ENCODE measurements around the gene RNF220. TPM values are rescaled to one million over a fixed set of nuclear protein-coding genes. Genes with fewer than 3 reads are reported as not detected.

Gene RNF220
- total RNA-seq, 2 experiments from 2014 or later, result 73.7 to 74.3 TPM

DNA sequence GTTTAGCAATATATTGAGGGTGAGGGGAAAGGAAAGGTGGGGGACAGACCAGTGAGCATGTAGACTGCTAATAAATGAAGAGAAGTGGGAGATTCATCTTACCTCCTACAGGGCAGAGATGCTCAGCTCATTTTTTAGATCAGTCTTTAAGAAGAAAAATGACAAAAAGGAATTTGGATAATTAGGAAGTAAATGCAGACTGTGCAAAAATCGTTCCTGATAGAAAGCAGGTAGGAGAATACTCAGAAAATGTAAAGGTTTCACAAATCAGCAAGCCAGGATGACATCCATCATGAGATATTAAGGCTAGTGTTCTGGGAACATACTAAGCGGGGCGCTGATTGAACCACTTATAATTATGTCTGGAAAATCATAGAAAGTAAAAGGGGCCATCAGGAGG lies 106.3 kb downstream of the RNF220 start:
- Mint-ChIP-seq H3K27me3 (peaks cover 30% of the 10 kb centered on the region), H3K4me1 (ENCODE audit: low read depth) (peaks cover 23% of the 10 kb centered on the region), H3K27ac (peak overlapping the region; percentile 84), H3K36me3 (no peaks in the 10 kb centered on the region), H3K4me3 (no peak overlapping the region), H3K9me3 (no peaks in the 10 kb centered on the region)
- POLR2A ChIA-PET, result no interaction called here
- no peak for DNase-seq
- intact Hi-C loops (cut with micrococcal nuclease), result loop anchor here (5.0 kb wide), 1 partner anchor 104 kb away; the partner anchor contains the start of gene RNF220
- CTCF ChIA-PET, result interaction anchor here (0.6 kb wide), 1 partner anchor 61 kb away, joined by 3 read pairs; no protein-coding TSS in a partner anchor

DNA sequence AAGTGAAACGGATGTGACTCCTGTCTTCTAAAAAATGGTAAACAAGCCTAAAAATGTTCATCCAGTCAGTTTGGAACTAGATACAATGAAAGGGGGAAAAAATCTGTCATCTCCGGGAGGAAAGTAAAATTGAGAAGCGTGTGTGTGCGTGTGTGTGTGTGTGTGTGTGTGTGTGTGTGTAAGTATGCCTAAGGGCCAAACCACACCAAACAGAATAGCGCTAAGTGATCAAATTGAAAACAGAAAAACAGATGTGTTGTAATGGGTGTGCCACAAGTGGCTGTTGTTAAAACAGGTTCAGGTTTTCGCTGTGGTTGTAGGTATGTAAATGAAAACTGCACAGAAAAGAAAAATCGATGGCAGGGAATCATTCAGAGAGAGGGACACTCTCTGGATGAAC lies 106.7 kb downstream of the RNF220 start:
- DNase-seq, result peak; percentile 64
- intact Hi-C loops (cut with micrococcal nuclease), result loop anchor here (1.0 to 5.0 kb wide), 2 partner anchors 21 to 104 kb away; partner anchors contain the start of gene RNF220
- no peak overlapping the region for H3K4me3 Mint-ChIP-seq
- peaks cover 29% of the 10 kb centered on the region for H3K27me3 Mint-ChIP-seq
- POLR2A ChIA-PET, result interaction anchor here (1.2 kb wide), 1 partner anchor 20 kb away, joined by 6 read pairs; no protein-coding TSS in a partner anchor
- no peaks in the 10 kb centered on the region for H3K9me3 Mint-ChIP-seq
- peak overlapping the region; percentile 84 for H3K27ac Mint-ChIP-seq
- peaks cover 23% of the 10 kb centered on the region for H3K4me1 Mint-ChIP-seq (ENCODE audit: low read depth)
- CTCF ChIA-PET, result interaction anchor here (0.8 to 1.4 kb wide), 2 partner anchors 96 to 134 kb away, joined by 3 read pairs; no protein-coding TSS in a partner anchor
- no peaks in the 10 kb centered on the region for H3K36me3 Mint-ChIP-seq

DNA sequence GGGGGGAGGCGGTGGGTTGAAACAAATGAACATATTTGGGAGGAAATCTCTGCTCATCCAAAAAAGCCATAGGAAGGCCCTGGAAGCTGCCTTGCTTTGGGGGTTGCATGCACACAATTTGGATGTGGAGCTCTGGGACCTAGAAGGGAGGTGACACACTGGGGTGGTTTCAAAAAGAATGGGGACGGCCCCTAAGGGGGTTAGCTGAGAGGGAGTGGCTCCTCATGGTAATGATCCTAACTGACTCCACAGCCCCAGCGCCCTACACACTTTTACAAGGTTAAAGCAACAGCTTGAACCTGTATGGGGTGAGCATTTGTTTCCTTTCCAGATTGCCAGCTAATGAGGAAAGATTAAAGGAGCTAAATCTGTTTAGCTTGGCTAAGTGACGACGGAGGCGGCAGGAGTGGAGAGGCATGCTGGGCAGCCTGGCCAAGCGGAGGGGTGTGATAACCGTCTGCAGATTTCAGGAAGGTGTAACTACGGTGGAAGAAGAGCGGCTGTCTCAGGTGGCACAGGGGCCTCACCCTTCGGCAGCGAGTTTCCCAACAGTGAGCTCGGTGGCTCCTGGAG lies 107.3 kb downstream of the RNF220 start:
- POLR2A ChIA-PET, result interaction anchor here (1.2 kb wide), 1 partner anchor 19 kb away, joined by 6 read pairs; no protein-coding TSS in a partner anchor
- Mint-ChIP-seq H3K4me3 (no peak overlapping the region), H3K36me3 (no peaks in the 10 kb centered on the region), H3K9me3 (no peaks in the 10 kb centered on the region), H3K27me3 (peaks cover 29% of the 10 kb centered on the region), H3K27ac (peak overlapping the region; percentile 84), H3K4me1 (ENCODE audit: low read depth) (peaks cover 23% of the 10 kb centered on the region)
- CTCF ChIA-PET, result interaction anchor here (0.8 to 1.4 kb wide), 3 partner anchors 96 to 140 kb away, joined by 3 read pairs; no protein-coding TSS in a partner anchor
- peak; percentile 67 for DNase-seq
- intact Hi-C loops (cut with micrococcal nuclease), result loop anchor here (1.0 to 5.0 kb wide), 2 partner anchors 20 to 105 kb away; partner anchors contain the start of gene RNF220

DNA sequence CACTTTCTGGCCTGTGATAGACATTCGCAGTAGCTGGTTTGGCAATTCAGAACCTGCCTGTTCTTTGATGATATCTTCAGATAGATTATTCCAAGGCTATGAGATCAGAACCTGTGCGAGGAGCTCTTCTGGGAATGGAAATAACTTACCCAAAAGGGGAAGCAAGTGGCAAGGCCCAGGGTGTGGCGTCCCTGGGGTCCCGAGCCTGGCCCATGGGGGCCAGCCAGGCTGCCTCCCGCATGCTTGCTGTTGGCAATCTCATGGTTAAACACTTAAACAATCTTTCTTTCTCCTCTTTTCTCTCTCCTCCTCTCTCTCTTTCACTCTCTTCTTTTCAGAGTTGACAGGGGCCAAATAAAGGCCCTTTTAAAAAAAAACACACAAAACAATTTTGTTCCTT lies 108.1 kb downstream of the RNF220 start:
- DNase-seq, result no peak
- peaks cover 23% of the 10 kb centered on the region for H3K4me1 Mint-ChIP-seq (ENCODE audit: low read depth)
- POLR2A ChIA-PET, result no interaction called here
- no peak overlapping the region for H3K27ac Mint-ChIP-seq
- H3K4me3 Mint-ChIP-seq, result no peak overlapping the region
- CTCF ChIA-PET, result interaction anchor here (0.9 to 1.4 kb wide), 2 partner anchors 135 to 140 kb away, joined by 3 read pairs; no protein-coding TSS in a partner anchor
- H3K9me3 Mint-ChIP-seq, result no peaks in the 10 kb centered on the region
- peaks cover 29% of the 10 kb centered on the region for H3K27me3 Mint-ChIP-seq
- no peaks in the 10 kb centered on the region for H3K36me3 Mint-ChIP-seq
- intact Hi-C loops (cut with micrococcal nuclease), result loop anchor here (5.0 kb wide), 1 partner anchor 106 kb away; the partner anchor contains the start of gene RNF220

DNA sequence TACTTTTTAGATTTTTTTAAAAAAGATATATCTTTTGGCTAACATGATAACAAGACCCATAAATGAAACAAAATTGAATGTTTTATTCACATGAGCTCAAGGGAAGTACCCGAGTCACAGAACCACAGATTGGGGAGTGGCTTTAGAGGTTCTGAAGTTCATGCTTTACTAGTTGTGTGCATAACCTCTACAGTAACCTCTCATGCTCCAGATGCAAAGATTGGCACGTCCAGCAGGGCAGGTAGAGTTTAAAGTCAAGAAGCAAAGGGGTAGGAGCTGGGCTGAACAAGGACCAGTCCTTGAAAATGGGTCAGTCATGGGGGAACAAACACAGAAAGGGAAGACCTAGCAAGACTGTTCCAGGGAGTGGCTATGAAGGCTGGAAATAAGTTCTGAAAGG lies 109.6 kb downstream of the RNF220 start:
- peaks cover 25% of the 10 kb centered on the region for H3K27me3 Mint-ChIP-seq
- no peaks in the 10 kb centered on the region for H3K36me3 Mint-ChIP-seq
- no peak overlapping the region for H3K4me3 Mint-ChIP-seq
- ChIA-PET CTCF (interaction anchor here (1.5 kb wide), 1 partner anchor 138 kb away, joined by 3 read pairs; no protein-coding TSS in a partner anchor), POLR2A (no interaction called here)
- H3K27ac Mint-ChIP-seq, result no peak overlapping the region
- no peaks in the 10 kb centered on the region for H3K9me3 Mint-ChIP-seq
- H3K4me1 Mint-ChIP-seq (ENCODE audit: low read depth), result peaks cover 27% of the 10 kb centered on the region
- no peak for DNase-seq
- intact Hi-C loops (cut with micrococcal nuclease), result loop anchor here (5.0 kb wide), 1 partner anchor 107 kb away; the partner anchor contains the start of gene RNF220

DNA sequence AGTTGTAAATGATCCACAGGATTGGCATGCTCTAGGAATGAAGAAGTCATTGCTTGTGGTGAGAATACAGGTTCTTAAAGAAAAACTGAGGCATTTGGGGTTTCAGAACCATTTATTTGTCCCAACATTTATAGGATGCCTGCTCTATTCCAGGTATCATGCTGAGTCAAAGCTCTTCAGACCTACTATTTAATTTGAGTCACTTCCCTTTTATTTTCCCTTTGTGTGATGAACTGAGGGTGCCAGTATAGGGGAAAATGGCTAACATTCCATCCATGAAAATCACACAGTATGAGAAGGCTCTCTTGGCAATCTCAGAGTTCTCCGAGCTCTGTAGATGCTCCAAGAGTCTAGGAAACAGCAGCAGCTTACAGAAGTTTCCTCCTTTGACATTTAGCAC lies 110.4 kb downstream of the RNF220 start:
- peaks cover 27% of the 10 kb centered on the region for H3K27me3 Mint-ChIP-seq
- CTCF ChIA-PET, result no interaction called here
- POLR2A ChIA-PET, result no interaction called here
- DNase-seq, result no peak
- H3K27ac Mint-ChIP-seq, result no peak overlapping the region
- intact Hi-C loops (cut with micrococcal nuclease), result no loop called here
- peaks cover 28% of the 10 kb centered on the region for H3K4me1 Mint-ChIP-seq (ENCODE audit: low read depth)
- no peaks in the 10 kb centered on the region for H3K36me3 Mint-ChIP-seq
- no peak overlapping the region for H3K4me3 Mint-ChIP-seq
- no peaks in the 10 kb centered on the region for H3K9me3 Mint-ChIP-seq

DNA sequence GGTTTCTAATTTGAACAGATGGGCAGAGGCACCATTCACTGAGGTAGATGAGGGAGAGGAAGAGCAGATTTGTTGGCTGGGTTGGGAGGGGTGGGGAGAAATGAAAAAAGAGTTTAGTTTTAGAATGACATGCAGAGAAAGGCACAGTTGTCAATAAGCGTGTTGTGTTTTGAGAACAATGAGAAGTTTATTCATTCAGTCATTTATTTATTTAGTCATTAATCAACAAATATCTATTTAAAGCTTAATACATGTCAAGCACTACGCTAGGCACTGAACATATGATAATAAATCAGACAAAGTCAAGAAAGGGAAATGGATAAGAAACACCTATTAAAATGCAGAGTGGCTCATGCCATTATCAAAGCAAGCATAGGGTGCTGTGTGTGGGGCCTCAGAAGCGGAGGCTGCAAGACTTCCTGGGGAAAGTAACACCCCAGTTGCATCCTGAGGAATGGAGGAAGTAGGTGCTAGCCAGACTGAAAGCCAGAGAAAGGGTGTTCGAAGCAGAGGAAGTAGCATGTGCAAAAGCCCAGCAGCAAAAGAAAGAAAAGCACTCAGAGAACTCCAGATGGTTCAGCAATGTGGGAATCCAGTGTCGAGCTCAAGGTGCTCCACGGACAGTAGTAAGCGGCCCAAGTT lies 114.1 kb downstream of the RNF220 start:
- no peak overlapping the region for H3K27ac Mint-ChIP-seq
- POLR2A ChIA-PET, result no interaction called here
- H3K9me3 Mint-ChIP-seq, result no peaks in the 10 kb centered on the region
- peaks cover 5% of the 10 kb centered on the region for H3K4me1 Mint-ChIP-seq (ENCODE audit: low read depth)
- no peak for DNase-seq
- H3K4me3 Mint-ChIP-seq, result no peak overlapping the region
- H3K36me3 Mint-ChIP-seq, result no peaks in the 10 kb centered on the region
- peaks cover 20% of the 10 kb centered on the region for H3K27me3 Mint-ChIP-seq
- intact Hi-C loops (cut with micrococcal nuclease), result no loop called here
- CTCF ChIA-PET, result interaction anchor here (0.7 kb wide), 1 partner anchor 12 kb away, joined by 3 read pairs; no protein-coding TSS in a partner anchor

DNA sequence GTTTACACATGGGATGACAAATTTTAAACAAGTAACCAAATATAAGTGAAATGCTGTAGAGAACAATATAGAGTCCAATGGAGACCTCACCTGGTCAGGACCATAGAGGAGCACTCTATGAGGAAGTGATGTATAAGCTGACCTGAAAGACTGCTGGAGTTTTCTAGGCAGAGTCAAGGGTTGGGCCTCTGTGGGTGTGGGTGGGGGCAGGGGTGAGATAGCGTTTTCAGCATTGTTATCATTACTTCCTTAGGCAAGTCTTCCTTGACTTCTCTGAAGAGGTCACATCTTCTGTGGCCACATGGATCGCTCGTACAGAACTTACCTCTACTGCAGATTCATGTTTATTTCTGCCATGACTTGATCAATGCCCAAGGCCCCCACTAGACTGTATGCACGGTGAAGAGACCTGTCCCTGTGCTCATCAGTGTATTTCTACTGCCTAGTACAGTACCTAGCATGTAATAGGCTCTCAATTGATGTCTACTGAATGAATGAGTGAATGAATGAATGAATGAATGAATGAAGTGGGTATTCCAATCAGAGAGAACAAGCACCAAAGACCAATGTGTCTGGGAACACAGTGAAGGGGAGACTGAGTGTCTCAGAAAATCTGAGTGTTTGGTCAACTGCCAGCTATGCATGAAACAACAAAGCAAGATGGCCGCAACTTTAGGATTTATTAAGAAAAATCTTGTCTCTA lies 116.5 kb downstream of the RNF220 start:
- POLR2A ChIA-PET, result no interaction called here
- H3K27me3 Mint-ChIP-seq, result peaks cover 8% of the 10 kb centered on the region
- no peak overlapping the region for H3K4me3 Mint-ChIP-seq
- H3K27ac Mint-ChIP-seq, result no peak overlapping the region
- no peaks in the 10 kb centered on the region for H3K9me3 Mint-ChIP-seq
- peaks cover 5% of the 10 kb centered on the region for H3K4me1 Mint-ChIP-seq (ENCODE audit: low read depth)
- no peak for DNase-seq
- intact Hi-C loops (cut with micrococcal nuclease), result no loop called here
- CTCF ChIA-PET, result no interaction called here
- no peaks in the 10 kb centered on the region for H3K36me3 Mint-ChIP-seq

DNA sequence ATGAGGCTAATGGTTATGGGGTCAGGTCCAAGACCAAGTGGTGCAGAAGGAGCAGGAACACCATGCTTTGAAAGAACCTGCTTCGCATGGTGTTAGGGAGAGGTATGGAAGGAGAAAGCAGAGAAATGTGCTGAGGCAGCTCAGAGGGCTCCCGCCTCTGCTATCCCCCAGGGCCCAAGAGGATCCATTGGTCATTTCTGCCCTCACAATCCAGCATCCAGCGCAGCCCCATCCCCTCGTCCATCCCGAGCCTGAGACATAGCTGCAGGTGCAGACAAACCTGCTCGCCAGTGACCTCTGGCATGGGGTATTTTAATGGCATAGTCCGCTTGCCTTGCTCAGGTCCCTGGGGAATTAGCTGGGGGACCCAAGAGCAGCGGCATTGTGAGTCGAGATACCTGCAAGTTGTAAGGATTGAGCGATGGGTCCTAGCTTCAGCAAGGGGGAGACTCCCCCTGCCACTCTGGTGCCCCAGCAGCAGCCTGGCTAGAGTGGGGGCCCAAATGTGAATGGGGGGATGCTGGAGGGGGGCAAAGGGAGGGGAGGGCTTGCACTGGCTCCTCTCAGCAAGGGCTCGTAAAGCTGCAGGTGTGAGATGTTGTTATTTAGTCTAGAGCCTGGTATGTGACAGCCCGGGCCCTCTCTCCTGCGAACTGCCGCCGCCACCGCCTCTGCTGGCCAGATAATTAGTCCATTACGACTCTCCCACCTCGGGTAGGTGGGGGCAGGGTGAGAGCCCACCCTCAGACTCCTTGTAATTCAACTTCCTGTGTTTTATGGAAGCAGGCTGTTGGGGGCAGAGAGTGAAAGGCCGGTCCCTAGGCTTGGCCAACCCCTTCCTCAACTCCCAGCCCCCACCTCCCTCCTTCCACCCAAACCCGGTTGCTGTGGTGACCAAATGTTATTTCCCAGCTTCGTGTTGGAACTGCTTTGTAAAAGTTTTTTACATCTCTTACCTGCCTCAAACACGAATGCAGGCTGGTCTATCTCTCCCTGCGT lies 118.8 kb downstream of the RNF220 start:
- no peak overlapping the region for H3K4me3 Mint-ChIP-seq
- peaks cover 4% of the 10 kb centered on the region for H3K27me3 Mint-ChIP-seq
- intact Hi-C loops (cut with micrococcal nuclease), result no loop called here
- POLR2A ChIA-PET, result no interaction called here
- no peak overlapping the region for H3K27ac Mint-ChIP-seq
- H3K36me3 Mint-ChIP-seq, result no peaks in the 10 kb centered on the region
- no peak for DNase-seq
- H3K4me1 Mint-ChIP-seq (ENCODE audit: low read depth), result peaks cover 5% of the 10 kb centered on the region
- H3K9me3 Mint-ChIP-seq, result no peaks in the 10 kb centered on the region
- CTCF ChIA-PET, result interaction anchor here (0.6 kb wide), 1 partner anchor 115 kb away, joined by 3 read pairs; no protein-coding TSS in a partner anchor

DNA sequence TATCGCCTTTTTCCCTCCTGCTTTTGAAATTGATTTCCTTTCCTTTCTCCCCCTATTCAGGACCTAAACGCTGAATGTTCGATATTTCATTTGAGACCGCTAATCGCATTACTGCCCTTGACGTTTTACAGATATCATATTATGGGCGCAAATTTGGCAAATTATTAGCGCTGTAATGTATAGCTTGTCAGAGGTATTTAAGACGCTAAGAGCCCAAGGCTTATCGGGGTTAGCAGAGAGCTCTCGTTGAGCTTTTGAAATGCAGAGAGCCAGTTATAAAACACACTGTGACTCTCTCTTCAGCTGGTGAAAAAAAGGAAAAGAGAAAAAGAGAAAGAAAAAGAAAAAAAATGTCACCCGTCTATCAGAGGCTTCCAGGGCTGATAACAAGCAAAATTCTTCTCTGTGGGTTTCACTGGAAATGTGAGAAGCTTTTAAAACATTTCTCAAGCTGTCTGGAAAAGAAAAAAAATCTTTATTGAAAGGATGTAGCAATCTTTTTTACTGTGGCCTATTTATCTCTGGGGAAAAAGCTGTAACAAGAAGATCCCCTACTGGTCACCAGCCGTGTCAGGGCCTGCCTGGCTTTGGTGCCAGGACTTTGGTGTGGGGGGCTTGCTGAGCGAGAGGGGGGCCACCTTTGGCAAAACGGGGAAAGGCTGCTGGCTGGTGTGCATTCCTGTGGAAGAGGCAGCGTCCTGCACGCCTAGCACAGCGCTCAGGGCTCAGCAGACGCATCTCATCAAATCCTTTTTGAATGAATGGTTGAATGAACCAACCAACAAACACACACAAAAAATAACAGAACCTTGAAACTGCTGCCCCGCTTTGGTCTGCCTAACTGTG lies 119.8 kb downstream of the RNF220 start:
- Mint-ChIP-seq H3K27me3 (peaks cover under 1% of the 10 kb centered on the region), H3K4me1 (ENCODE audit: low read depth) (no peaks in the 10 kb centered on the region), H3K9me3 (no peaks in the 10 kb centered on the region), H3K27ac (no peak overlapping the region), H3K36me3 (no peaks in the 10 kb centered on the region), H3K4me3 (no peak overlapping the region)
- DNase-seq, result no peak
- CTCF ChIA-PET, result interaction anchor here (0.6 kb wide), 1 partner anchor 114 kb away, joined by 3 read pairs; no protein-coding TSS in a partner anchor
- intact Hi-C loops (cut with micrococcal nuclease), result no loop called here
- POLR2A ChIA-PET, result no interaction called here
